IMR-90 (cell line): Measurements from ENCODE around the gene ASB9. TPM values are rescaled to one million over a fixed set of nuclear protein-coding genes. Genes with fewer than 3 reads are reported as not detected.

Experiments used
- ATAC-seq: fragments of 200-7000 bp; cut with Tn5 transposase; 2 replicates; pipeline ENCODE4 v1.9.1; 2020; ENCODE audit warnings: low read depth, mild to moderate bottlenecking, moderate library complexity
- BruUV-seq: library from RNA; stranded (reverse); fragments of 400-500 nt; replicated peaks from 2 replicates; lab custom pipeline; 2021; lab: Mats Ljungman, UMichigan
- CTCF ChIA-PET: fragments of 300-600 bp; formaldehyde crosslinking; extraction: SDS; loops from one replicate; lab custom pipeline; 2021; ENCODE audit warnings: antibody characterized with exemption; lab: Yijun Ruan, JAX
- POLR2A ChIA-PET: fragments of 300-600 bp; sonication (Branson Sonifier 250); formaldehyde crosslinking; loops from one replicate; lab custom pipeline; 2022; ENCODE audit warnings: antibody characterized with exemption; ENCODE audit not compliant: unreplicated experiment; lab: Charles Lee
- DNase-seq: peaks from one replicate; pipeline ENCODE4 v3.0.0; 2013
- H2AFZ ChIP-seq: replicated peaks from 2 replicates; pipeline ENCODE3; 2013; ENCODE audit warnings: low read length, mild to moderate bottlenecking; ENCODE audit not compliant: poor library complexity
- H2AK5ac ChIP-seq: 2 replicates; pipeline ENCODE4 v1.6.1; 2013; ENCODE audit warnings: low read depth, low read length, inconsistent platforms
- H2AK9ac ChIP-seq: replicated peaks from 2 replicates; pipeline ENCODE3; 2013; ENCODE audit warnings: mild to moderate bottlenecking, low read depth, low read length, moderate library complexity; ENCODE audit not compliant: poor library complexity
- H2BK120ac ChIP-seq: 2 replicates; pipeline ENCODE4 v1.6.1; 2013; ENCODE audit warnings: low read depth, low read length, inconsistent platforms
- H2BK15ac ChIP-seq: 3 replicates; pipeline ENCODE4 v1.6.1; 2013; ENCODE audit warnings: low read depth, low read length, inconsistent platforms
- H2BK20ac ChIP-seq: 2 replicates; pipeline ENCODE4 v1.6.1; 2013; ENCODE audit warnings: low read depth, mild to moderate bottlenecking, inconsistent platforms, low read length, moderate library complexity
- H2BK5ac ChIP-seq: 2 replicates; pipeline ENCODE4 v1.6.1; 2013; ENCODE audit warnings: mild to moderate bottlenecking, low read depth, low read length, inconsistent platforms; ENCODE audit not compliant: poor library complexity, severe bottlenecking
- H3K14ac ChIP-seq: replicated peaks from 2 replicates; pipeline ENCODE4 v1.6.1; 2013; ENCODE audit warnings: low read depth, low read length, inconsistent platforms
- H3K18ac ChIP-seq: 2 replicates; pipeline ENCODE4 v1.6.1; 2013; ENCODE audit warnings: low read depth, low read length, control low read depth
- H3K23ac ChIP-seq: 2 replicates; pipeline ENCODE4 v1.6.1; 2013; ENCODE audit warnings: low read depth, low read length, inconsistent platforms
- H3K27ac ChIP-seq: 2 replicates; pipeline ENCODE4 v1.5.1; 2013; ENCODE audit warnings: mild to moderate bottlenecking, control low read depth, low read length; ENCODE audit not compliant: insufficient read depth
- H3K27me3 ChIP-seq: 2 replicates; pipeline ENCODE4 v1.6.1; 2013; ENCODE audit warnings: low read length; ENCODE audit not compliant: control insufficient read depth, insufficient read depth
- H3K36me3 ChIP-seq: 2 replicates; pipeline ENCODE4 v1.6.1; 2013; ENCODE audit warnings: low read length, mixed read lengths; ENCODE audit not compliant: control insufficient read depth, insufficient read depth
- H3K4ac ChIP-seq: 2 replicates; pipeline ENCODE4 v1.6.1; 2013; ENCODE audit warnings: low read depth, low read length, inconsistent platforms
- H3K4me1 ChIP-seq: 2 replicates; pipeline ENCODE4 v1.6.1; 2013; ENCODE audit warnings: low read length, mixed read lengths; ENCODE audit not compliant: control insufficient read depth, insufficient read depth
- H3K4me2 ChIP-seq: 2 replicates; pipeline ENCODE4 v1.6.1; 2013; ENCODE audit warnings: low read depth, mild to moderate bottlenecking, control low read depth, low read length, moderate library complexity
- H3K4me3 ChIP-seq: 2 replicates; pipeline ENCODE4 v1.5.1; 2013; ENCODE audit warnings: low read depth, mild to moderate bottlenecking, control low read depth, low read length, moderate library complexity; ENCODE audit not compliant: insufficient read depth
- H3K56ac ChIP-seq: 2 replicates; pipeline ENCODE4 v1.6.1; 2013; ENCODE audit warnings: low read length, inconsistent platforms; ENCODE audit not compliant: insufficient read depth; ENCODE audit errors: extremely low read depth
- H3K79me1 ChIP-seq, 2 experiments: 2 replicates each; pipeline ENCODE4 v1.6.1; 2013; ENCODE audit warnings: low read length in 2 of 2, inconsistent platforms in 1 of 2, low read depth in 1 of 2
- H3K9ac ChIP-seq: 2 replicates; pipeline ENCODE4 v1.6.1; 2013; ENCODE audit warnings: low read depth, low read length, control low read depth
- H3K9me1 ChIP-seq: 2 replicates; pipeline ENCODE4 v1.6.1; 2013; ENCODE audit warnings: low read length, inconsistent platforms; ENCODE audit not compliant: insufficient read depth
- H3K9me3 ChIP-seq: 2 replicates; pipeline ENCODE4 v1.6.1; 2013; ENCODE audit warnings: low read length; ENCODE audit not compliant: control insufficient read depth, insufficient read depth
- H4K20me1 ChIP-seq: 2 replicates; pipeline ENCODE4 v1.6.1; 2013; ENCODE audit warnings: low read length, inconsistent platforms; ENCODE audit not compliant: insufficient read depth
- H4K5ac ChIP-seq: 2 replicates; pipeline ENCODE4 v1.6.1; 2013; ENCODE audit warnings: mild to moderate bottlenecking, low read depth, low read length, control low read depth
- H4K8ac ChIP-seq, 2 experiments: 2 replicates each; pipeline ENCODE4 v1.6.1; 2013; ENCODE audit warnings: low read depth in 2 of 2, low read length in 2 of 2, control low read depth in 1 of 2, inconsistent platforms in 1 of 2
- H4K91ac ChIP-seq: 2 replicates; pipeline ENCODE4 v1.6.1; 2013; ENCODE audit warnings: low read depth, low read length, inconsistent platforms; ENCODE audit not compliant: insufficient read depth
- BHLHE40 ChIP-seq: fragments of 150-350 bp; IDR thresholded peaks from 2 replicates; pipeline ENCODE4 v1.6.1; 2016; ENCODE audit warnings: mild to moderate bottlenecking, low read depth, low read length
- CEBPB ChIP-seq: IDR thresholded peaks from 2 replicates; pipeline ENCODE4 v1.6.1; 2012; ENCODE audit warnings: low read depth, low read length, improper control_type of control experiment
- CHD1 ChIP-seq: IDR thresholded peaks from 2 replicates; pipeline ENCODE4 v1.6.1; 2012; ENCODE audit warnings: low read depth, low read length, improper control_type of control experiment
- CTCF ChIP-seq: conservative IDR thresholded peaks from 2 replicates; pipeline ENCODE4 v1.5.1; 2012; ENCODE audit warnings: mild to moderate bottlenecking, low read depth, low read length, improper control_type of control experiment
- ELK1 ChIP-seq: fragments of 150-350 bp; IDR thresholded peaks from 2 replicates; pipeline ENCODE4 v1.6.1; 2016; ENCODE audit warnings: low read depth, mild to moderate bottlenecking, low read length, moderate library complexity, borderline replicate concordance
- FOS ChIP-seq: fragments of 150-350 bp; IDR thresholded peaks from 2 replicates; pipeline ENCODE4 v1.6.1; 2016; ENCODE audit warnings: low read depth, low read length
- MAFK ChIP-seq: IDR thresholded peaks from 2 replicates; pipeline ENCODE4 v1.6.1; 2012; ENCODE audit warnings: low read depth, low read length, improper control_type of control experiment
- MAZ ChIP-seq: IDR thresholded peaks from 2 replicates; pipeline ENCODE4 v1.6.1; 2012; ENCODE audit warnings: low read depth, mild to moderate bottlenecking, low read length, improper control_type of control experiment, moderate library complexity, borderline replicate concordance
- MXI1 ChIP-seq: IDR thresholded peaks from 2 replicates; pipeline ENCODE4 v1.6.1; 2012; ENCODE audit warnings: low read depth, mild to moderate bottlenecking, low read length, moderate library complexity, borderline replicate concordance
- NFE2L2 ChIP-seq: fragments of 150-350 bp; IDR thresholded peaks from 2 replicates; pipeline ENCODE4 v1.6.1; 2016; ENCODE audit warnings: low read depth, mild to moderate bottlenecking, low read length
- POLR2A ChIP-seq: IDR thresholded peaks from 2 replicates; pipeline ENCODE4 v1.6.1; 2012; ENCODE audit warnings: mild to moderate bottlenecking, low read depth, low read length
- RAD21 ChIP-seq: IDR thresholded peaks from 2 replicates; pipeline ENCODE4 v1.6.1; 2012; ENCODE audit warnings: low read length, improper control_type of control experiment
- RCOR1 ChIP-seq: IDR thresholded peaks from 2 replicates; pipeline ENCODE4 v1.6.1; 2012; ENCODE audit warnings: mild to moderate bottlenecking, low read length, improper control_type of control experiment; ENCODE audit not compliant: insufficient replicate concordance
- RFX5 ChIP-seq: IDR thresholded peaks from 2 replicates; pipeline ENCODE4 v1.8.0; 2012; ENCODE audit warnings: low read depth, mild to moderate bottlenecking, low read length, moderate library complexity
- SMC3 ChIP-seq: fragments of 150-350 bp; IDR thresholded peaks from 2 replicates; pipeline ENCODE4 v1.6.1; 2016; ENCODE audit warnings: low read depth, mild to moderate bottlenecking, antibody characterized with exemption, low read length, moderate library complexity
- USF2 ChIP-seq: fragments of 150-350 bp; IDR thresholded peaks from 2 replicates; pipeline ENCODE4 v1.6.1; 2017; ENCODE audit warnings: mild to moderate bottlenecking, antibody characterized with exemption, low read length, low read depth
- WGBS, 2 experiments: methylation state at CpG; one replicate each; pipeline versions ENCODE4 v1.1.5 to v1.1.7; 2013; ENCODE audit warnings: missing lambda C conversion rate in 2 of 2; ENCODE audit not compliant: insufficient read length in 1 of 2; ENCODE audit errors: extremely low coverage in 2 of 2; 5-methylcytosine and 5-hydroxymethylcytosine counted together
- dilution Hi-C: fragments of 300-500 bp; cut with HindIII; formaldehyde crosslinking; loops from one replicate; pipeline ENCODE4 v1.14.3; 2018; ENCODE audit warnings: low sequenced_read_pairs; ENCODE audit not compliant: unreplicated experiment
- in situ Hi-C: fragments of 300-500 bp; cut with MboI; formaldehyde crosslinking; loops from 3 replicates; pipeline ENCODE4 v1.14.3; 2019; ENCODE audit warnings: low sequenced_read_pairs, inconsistent platforms, mixed read lengths
- intact Hi-C: fragments of 100-400 bp; cut with micrococcal nuclease; formaldehyde crosslinking; loops from 2 replicates; pipeline ENCODE4 v1.10.0; 2022
- polyA plus RNA-seq, 3 experiments: library from polyadenylated mRNA; depleted of rRNA; stranded (reverse); fragments of >200 nt; gene quantifications; 2 replicates each; pipeline ENCODE4 v1.2.3, GENCODE V29; 2012; ENCODE audit warnings: low replicate concordance in 1 of 3
- total RNA-seq: library from RNA; depleted of rRNA; stranded (reverse); fragments of >200 nt; gene quantifications from 2 replicates; pipeline ENCODE4 v1.2.3, GENCODE V29; 2012

ASB9 gene
- total and polyA plus RNA-seq, 2 of the 4 experiments (the other 2 are of a cell fraction): 0.15 to 0.36 TPM

- no peak overlapping the region for H4K8ac ChIP-seq
- H3K27me3 ChIP-seq: peaks cover 2% of the 10 kb centered on the region
- intact Hi-C loops (no loop called here), in situ Hi-C loops (loop anchor here (10.0 kb wide), 1 partner anchor 1196 kb away; no protein-coding TSS in a partner anchor), dilution Hi-C loops (no loop called here)
- H4K5ac ChIP-seq: no peak overlapping the region
- no peak overlapping the region for H2BK5ac ChIP-seq
- 71% methylated on average over 3 of the region's 5 CpGs; no CpG with 5 or more reads in 1 of the 2 experiments for WGBS, 2 experiments
- H3K4me3 ChIP-seq: no peak overlapping the region
- no peak overlapping the region for H2AK5ac ChIP-seq
- H4K20me1 ChIP-seq: no peaks in the 10 kb centered on the region
- H3K4me1 ChIP-seq: no peaks in the 10 kb centered on the region
- no peak overlapping the region for H3K23ac ChIP-seq
- H2BK120ac ChIP-seq: no peak overlapping the region
- H4K91ac ChIP-seq: no peak overlapping the region
- no peak overlapping the region for H2AFZ ChIP-seq
- H3K4me2 ChIP-seq: no peak overlapping the region
- no peaks in the 10 kb centered on the region for H3K36me3 ChIP-seq
- H3K56ac ChIP-seq: no peak overlapping the region
- no peak overlapping the region for H3K14ac ChIP-seq
- ATAC-seq: no peak
- no peak overlapping the region for H3K4ac ChIP-seq
- no peak overlapping the region for H2BK20ac ChIP-seq
- H3K18ac ChIP-seq: no peak overlapping the region
- H3K27ac ChIP-seq: no peak overlapping the region
- no peaks in the 10 kb centered on the region for H3K9me1 ChIP-seq
- no TSS peak for BruUV-seq
- POLR2A ChIA-PET: no interaction called here
- H3K9me3 ChIP-seq: no peaks in the 10 kb centered on the region
- no peak overlapping the region for H2AK9ac ChIP-seq
- H2BK15ac ChIP-seq: no peak overlapping the region
- CTCF ChIA-PET: no interaction called here
- no peaks in the 10 kb centered on the region for H3K79me1 ChIP-seq
- no peak overlapping the region for H3K9ac ChIP-seq
- no peak for DNase-seq
- no peak for TF ChIP-seq MAZ
- no peak for TF ChIP-seq FOS
- TF ChIP-seq ELK1: no peak
- TF ChIP-seq BHLHE40: no peak
- no peak for TF ChIP-seq USF2
- no peak for TF ChIP-seq SMC3
- no peak for TF ChIP-seq POLR2A
- no peak for TF ChIP-seq RFX5
- TF ChIP-seq NFE2L2: no peak
- TF ChIP-seq CHD1: no peak
- TF ChIP-seq CEBPB: no peak
- no peak for TF ChIP-seq RAD21
- no peak for TF ChIP-seq RCOR1
- TF ChIP-seq CTCF: no peak
- no peak for TF ChIP-seq MXI1
- no peak for TF ChIP-seq MAFK
These were observed 29.5 kb downstream of the ASB9 start for GRCh38 chrX:15240414-15240813.
